ENCODE results near the gene RAP1GDS1.
"Not testable (repeated sequence)": the region's sequence is repeated elsewhere in the genome, so short reads cannot be mapped to it uniquely, and the experiment has no call there.

Gene RAP1GDS1

GRCh38 chr4:98446499-98447375 lies 185.6 kb downstream of the RAP1GDS1 start:
- no peak for DNase-seq

GRCh38 chr4:98447648-98448047 lies 186.5 kb downstream of the RAP1GDS1 start:
- DNase-seq: no peak

- DNase-seq: no peak
These were observed 187.7 kb downstream of the RAP1GDS1 start for GRCh38 chr4:98448908-98449307.

- no peak for DNase-seq
These were observed 190.9 kb downstream of the RAP1GDS1 start for GRCh38 chr4:98452091-98452490.

- DNase-seq: not testable (repeated sequence)
These were observed 196.2 kb downstream of the RAP1GDS1 start for GRCh38 chr4:98457422-98457821.

GRCh38 chr4:98461121-98461865 lies 200.1 kb downstream of the RAP1GDS1 start:
- not testable (repeated sequence) for DNase-seq

GRCh38 chr4:98462487-98462886 lies 201.3 kb downstream of the RAP1GDS1 start:
- no peak for DNase-seq

GRCh38 chr4:98466868-98467599 lies 205.8 kb downstream of the RAP1GDS1 start:
- no peak for DNase-seq

- peak; percentile 77 for DNase-seq
These were observed 206.5 kb downstream of the RAP1GDS1 start for GRCh38 chr4:98467627-98468072.

GRCh38 chr4:98468709-98469108 lies 207.5 kb downstream of the RAP1GDS1 start:
- no peak for DNase-seq

GRCh38 chr4:98469771-98470170 lies 208.6 kb downstream of the RAP1GDS1 start:
- DNase-seq: no peak

GRCh38 chr4:98470366-98470765 lies 209.2 kb downstream of the RAP1GDS1 start:
- no peak for DNase-seq

- DNase-seq: no peak
These were observed 209.6 kb downstream of the RAP1GDS1 start for GRCh38 chr4:98470831-98471230.

GRCh38 chr4:98473046-98473445 lies 211.9 kb downstream of the RAP1GDS1 start:
- DNase-seq: no peak

- DNase-seq: no peak
These were observed 213.2 kb downstream of the RAP1GDS1 start for GRCh38 chr4:98474408-98474844.

GRCh38 chr4:98476891-98477290 lies 215.7 kb downstream of the RAP1GDS1 start:
- no peak for DNase-seq

GRCh38 chr4:98479590-98479989 lies 218.4 kb downstream of the RAP1GDS1 start:
- DNase-seq: not testable (repeated sequence)

GRCh38 chr4:98480535-98480934 lies 219.4 kb downstream of the RAP1GDS1 start:
- no peak for DNase-seq

- DNase-seq: peak; percentile 2
These were observed 220.0 kb downstream of the RAP1GDS1 start for GRCh38 chr4:98481167-98481566.

GRCh38 chr4:98482503-98482846 lies 221.3 kb downstream of the RAP1GDS1 start:
- no peak for DNase-seq

GRCh38 chr4:98482847-98483806 lies 221.9 kb downstream of the RAP1GDS1 start:
- no peak for DNase-seq

GRCh38 chr4:98484031-98484430 lies 222.8 kb downstream of the RAP1GDS1 start:
- DNase-seq: no peak

All from NCI-H1694 (cell line).